Measurements from ENCODE around the gene BTBD10.

Gene BTBD10

GRCh38 chr11:13465909-13466371 lies 2.9 kb upstream of the BTBD10 start:
- DNase-seq (ENCODE audit: low read depth), result peak; percentile 33
- peak; percentile 46 for TF ChIP-seq CTCF (IDR thresholded peaks at IDR 0.05; ENCODE audit: insufficient read depth, low read depth, low read length, missing control alignments)

GRCh38 chr11:13463779-13464290 lies 813 bp upstream of the BTBD10 start:
- TF ChIP-seq CTCF (IDR thresholded peaks at IDR 0.05; ENCODE audit: insufficient read depth, low read depth, low read length, missing control alignments), result no peak
- peak overlapping the region; percentile 81 for H3K4me3 ChIP-seq (ENCODE audit: low read depth, low read length)
- DNase-seq (ENCODE audit: low read depth), result no peak

More at GRCh38 chr11:13465909-13466371, 2.9 kb upstream of the BTBD10 start:
- no peak overlapping the region for H3K4me3 ChIP-seq (ENCODE audit: low read depth, low read length)

- TF ChIP-seq CTCF (IDR thresholded peaks at IDR 0.05; ENCODE audit: insufficient read depth, low read depth, low read length, missing control alignments), result no peak
- H3K4me3 ChIP-seq (ENCODE audit: low read depth, low read length), result peak overlapping the region; percentile 81
- DNase-seq (ENCODE audit: low read depth), result peak; percentile 56
These were observed 616 bp downstream of the BTBD10 start for GRCh38 chr11:13462311-13462900.

- DNase-seq (ENCODE audit: low read depth), result no peak
- no peak overlapping the region for H3K4me3 ChIP-seq (ENCODE audit: low read depth, low read length)
- TF ChIP-seq CTCF (IDR thresholded peaks at IDR 0.05; ENCODE audit: insufficient read depth, low read depth, low read length, missing control alignments), result no peak
These were observed 1.7 kb downstream of the BTBD10 start for GRCh38 chr11:13461291-13461690.

- DNase-seq (ENCODE audit: low read depth), result peak; percentile 4
- no peak overlapping the region for H3K4me3 ChIP-seq (ENCODE audit: low read depth, low read length)
- no peak for TF ChIP-seq CTCF (IDR thresholded peaks at IDR 0.05; ENCODE audit: insufficient read depth, low read depth, low read length, missing control alignments)
These were observed 12.1 kb downstream of the BTBD10 start for GRCh38 chr11:13450832-13451397.

- no peak for DNase-seq (ENCODE audit: low read depth)
- no peak for TF ChIP-seq CTCF (IDR thresholded peaks at IDR 0.05; ENCODE audit: insufficient read depth, low read depth, low read length, missing control alignments)
- no peak overlapping the region for H3K4me3 ChIP-seq (ENCODE audit: low read depth, low read length)
These were observed 13.5 kb downstream of the BTBD10 start for GRCh38 chr11:13449522-13449921.
